ENCODE results near the gene RGSL1.
"Not testable (repeated sequence)": the region's sequence is repeated elsewhere in the genome, so short reads cannot be mapped to it uniquely, and the experiment has no call there.

The RGSL1 gene

DNA sequence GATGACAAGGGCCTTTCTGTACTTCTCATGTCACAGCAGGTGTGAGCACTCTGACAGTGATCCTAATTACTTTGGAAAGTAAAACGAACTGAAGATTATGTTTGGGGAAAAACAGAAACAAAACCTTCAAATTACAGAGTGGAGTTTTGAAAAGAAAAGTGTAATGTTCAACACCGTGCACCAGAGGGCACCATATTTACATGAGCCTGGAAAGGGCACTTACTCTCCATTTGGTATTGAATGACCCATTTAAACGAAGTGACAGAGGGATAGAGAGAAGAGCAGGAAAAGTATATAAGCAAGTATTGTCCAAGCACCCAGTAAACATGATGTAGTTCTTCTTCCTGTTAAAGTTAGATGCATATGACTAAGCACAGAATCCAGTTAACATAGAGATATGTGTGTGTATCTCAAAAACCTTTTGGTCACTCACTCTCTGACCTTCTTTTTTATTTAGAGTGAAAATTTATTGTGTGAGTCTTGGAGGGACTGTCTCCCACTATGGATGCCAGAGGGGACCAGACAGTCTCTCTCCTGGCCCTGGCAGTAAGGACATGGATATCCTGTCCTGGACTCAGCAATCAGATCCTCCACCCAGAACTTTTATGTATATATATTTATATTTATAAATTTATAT lies 3.8 kb upstream of the RGSL1 start:
- no peak for DNase-seq (ENCODE audit: low read depth)

DNA sequence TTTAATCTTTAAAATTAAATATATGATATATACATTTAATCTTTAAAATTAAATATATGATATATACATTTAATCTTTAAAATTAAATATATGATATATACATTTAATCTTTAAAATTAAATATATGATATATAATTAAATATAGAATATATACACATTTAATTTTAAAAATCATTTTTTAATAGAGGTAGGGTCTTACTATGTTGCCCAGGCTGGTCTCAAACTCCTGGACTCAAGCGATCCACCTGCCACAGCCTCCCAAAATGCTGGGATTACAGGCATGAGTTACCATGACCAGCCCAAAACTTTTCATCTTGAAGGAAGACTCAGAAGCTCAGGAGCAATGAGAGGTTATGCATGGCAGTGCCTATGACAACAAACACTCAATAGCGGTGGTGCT lies 2.8 kb upstream of the RGSL1 start:
- not testable (repeated sequence) for DNase-seq (ENCODE audit: low read depth)

DNA sequence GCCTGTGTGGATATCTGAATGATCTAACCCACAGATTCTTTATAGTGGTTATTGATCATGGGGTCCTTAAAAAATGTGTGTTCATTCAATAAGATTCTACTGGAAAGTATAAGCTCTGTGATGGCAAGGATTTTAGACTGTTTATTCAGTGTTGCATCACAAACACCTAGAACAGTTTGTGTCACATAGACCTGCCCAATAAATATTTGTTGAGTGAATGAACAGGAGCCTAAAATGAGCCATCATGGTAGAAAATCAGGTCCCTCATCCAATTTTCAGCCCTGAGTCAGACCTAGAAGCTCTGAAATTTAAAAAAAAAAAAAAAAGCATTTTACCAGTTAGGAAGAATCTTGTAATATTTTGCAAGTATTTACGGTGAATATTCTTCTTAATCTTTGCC lies 2.3 kb upstream of the RGSL1 start:
- DNase-seq (ENCODE audit: low read depth) = no peak

DNA sequence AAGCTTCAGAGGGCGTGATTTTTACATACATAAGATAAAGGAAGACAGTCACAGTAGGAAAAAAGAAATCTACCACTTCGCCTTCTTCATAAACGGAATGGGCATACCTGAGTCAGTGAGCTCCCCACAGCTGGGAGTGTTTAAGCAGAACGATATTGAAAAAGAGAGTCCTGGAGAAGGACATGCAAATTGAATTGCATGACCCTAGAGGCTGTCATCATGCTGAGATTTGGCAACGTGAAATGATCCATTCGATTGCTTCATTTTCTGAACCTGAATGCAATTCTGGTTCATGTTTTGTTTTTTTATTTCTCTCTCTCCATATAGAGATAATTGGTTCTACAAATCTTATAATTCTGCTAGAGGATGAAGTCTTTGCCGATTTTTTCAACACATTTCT lies 3.7 kb downstream of the RGSL1 start:
- no peak for DNase-seq (ENCODE audit: low read depth)

DNA sequence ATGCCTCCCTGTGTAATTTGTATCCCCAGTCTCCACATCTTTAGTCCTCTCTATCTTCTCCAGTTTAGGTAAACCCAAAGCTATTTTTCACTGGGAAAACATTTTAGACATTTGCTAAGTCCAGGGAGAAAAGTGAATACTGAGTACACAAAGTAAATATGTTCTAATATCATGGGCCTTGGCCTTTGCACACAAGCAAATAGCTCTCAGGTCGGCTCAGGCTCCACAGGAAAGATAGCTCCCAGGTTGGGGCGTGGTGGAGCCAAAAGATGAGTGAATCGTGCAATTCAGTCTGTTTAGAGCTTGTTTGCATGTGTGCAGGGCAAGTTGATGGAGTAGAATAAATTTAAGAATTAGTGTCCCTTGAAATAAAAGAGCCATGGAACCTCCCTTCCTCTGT lies 7.9 kb downstream of the RGSL1 start:
- no peak for DNase-seq (ENCODE audit: low read depth)

GRCh38 chr1:182459949-182460348 lies 10.0 kb downstream of the RGSL1 start:
- DNase-seq (ENCODE audit: low read depth) = no peak

DNA sequence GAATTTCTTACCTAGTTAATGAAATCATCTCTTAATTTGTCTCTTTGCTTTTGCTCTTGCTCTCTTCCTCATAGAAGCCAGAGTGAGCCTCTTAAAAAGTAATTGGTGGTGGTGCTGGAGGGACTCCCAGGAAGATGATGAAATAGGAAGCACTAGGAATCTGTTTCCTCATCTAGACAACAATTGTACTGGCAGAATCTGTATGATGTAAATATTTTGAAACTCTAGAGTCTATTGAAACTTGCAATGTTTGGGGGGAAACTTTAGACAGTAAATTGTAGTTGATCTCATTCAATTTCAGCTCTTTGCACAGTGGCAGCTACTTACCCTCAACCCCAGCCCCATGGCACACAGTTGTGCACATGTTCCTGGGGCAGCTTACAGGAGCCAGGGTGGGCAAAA lies 10.6 kb downstream of the RGSL1 start:
- no peak for DNase-seq (ENCODE audit: low read depth)

DNA sequence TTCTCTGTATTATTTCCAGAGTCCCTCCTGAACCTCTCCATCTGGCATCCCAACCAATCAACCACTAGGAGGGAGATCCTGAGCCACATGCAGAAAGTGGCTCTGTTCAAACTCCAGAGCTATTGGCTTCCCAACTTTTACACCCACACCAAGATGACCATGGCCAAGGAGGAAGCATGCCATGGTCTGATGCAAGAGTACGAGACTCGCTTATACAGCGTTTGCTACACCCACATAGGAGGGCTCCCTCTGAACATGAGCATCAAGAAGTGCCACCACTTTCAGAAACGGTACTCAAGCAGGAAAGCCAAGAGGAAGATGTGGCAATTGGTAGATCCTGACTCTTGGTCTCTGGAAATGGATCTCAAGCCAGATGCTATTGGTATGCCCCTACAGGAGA lies 23.6 kb downstream of the RGSL1 start:
- DNase-seq (ENCODE audit: low read depth) = no peak

- no peak for DNase-seq (ENCODE audit: low read depth)
Observed at GRCh38 chr1:182476625-182477024, 26.7 kb downstream of the RGSL1 start.

DNA sequence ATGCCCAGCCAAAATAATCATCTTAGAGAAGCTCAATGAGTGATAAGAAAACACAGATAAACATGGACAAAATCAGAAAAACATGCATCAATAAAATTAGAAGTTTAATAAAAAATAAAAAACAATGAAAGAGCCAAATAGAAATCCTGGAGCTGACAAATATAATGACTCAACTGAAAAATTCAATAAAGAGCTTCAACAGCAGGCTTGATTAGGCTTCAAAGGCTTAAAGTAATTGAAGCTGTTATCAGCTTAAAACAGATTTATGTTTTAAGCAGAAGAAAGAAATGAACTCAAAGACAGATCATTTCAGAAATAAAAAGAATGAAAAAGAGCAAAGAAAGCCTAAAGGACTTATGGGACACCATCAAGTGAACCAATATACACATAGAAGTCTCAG lies 28.3 kb downstream of the RGSL1 start:
- no peak for DNase-seq (ENCODE audit: low read depth)

DNA sequence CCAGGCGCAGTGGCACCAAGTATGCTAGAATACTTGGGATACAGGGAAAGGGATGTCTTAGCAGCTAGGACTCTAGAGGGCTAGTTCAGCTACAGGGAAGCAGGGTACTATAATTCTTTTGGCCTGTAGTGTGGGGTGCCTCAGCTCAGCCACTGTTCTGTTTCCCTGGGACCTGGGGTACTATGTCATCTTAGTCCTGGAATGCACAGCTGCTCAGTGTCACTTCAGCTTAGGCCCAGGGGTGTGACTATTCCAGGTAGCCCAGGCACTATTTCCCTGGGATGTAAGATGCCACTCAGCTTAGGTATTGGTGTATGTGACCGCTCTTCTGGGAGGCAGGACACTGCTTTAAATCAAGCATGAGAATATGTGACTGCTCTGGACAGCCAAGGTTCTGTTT lies 34.1 kb downstream of the RGSL1 start:
- DNase-seq (ENCODE audit: low read depth) = no peak

DNA sequence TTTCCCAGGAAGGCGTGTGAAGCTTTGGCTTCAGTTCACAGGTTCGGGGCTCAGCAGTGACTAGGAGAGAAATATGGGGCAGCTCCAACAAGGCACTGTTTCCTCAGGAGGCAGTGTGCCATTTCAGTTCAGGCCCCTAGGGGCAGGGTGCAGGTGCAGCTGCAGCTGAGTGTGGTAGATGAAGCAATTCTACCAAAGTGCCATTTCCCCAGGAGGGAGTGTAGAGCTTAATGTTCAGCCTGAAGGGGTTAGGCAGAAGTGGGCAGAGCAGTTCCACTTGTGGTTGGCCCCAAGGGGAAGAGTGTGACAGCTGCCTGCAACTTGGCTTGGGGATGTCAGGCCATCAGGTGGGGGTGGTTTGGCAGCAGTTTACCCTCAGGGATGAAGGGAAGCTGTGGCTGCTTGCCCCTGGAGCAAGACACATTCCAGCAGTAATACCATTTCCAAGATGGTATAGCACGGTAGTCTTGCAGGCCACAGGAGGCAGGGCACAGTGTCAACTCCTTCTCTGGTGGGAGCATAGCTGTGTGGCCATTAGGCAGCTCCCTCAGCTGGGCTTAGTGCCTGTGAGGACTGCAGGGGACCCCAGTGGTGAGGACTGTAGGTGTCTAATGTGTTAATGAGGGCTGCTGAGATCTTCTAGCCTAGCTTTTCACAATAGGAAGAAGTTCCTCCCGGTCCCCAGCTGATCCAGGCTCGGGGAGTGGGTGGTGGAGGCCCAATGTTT lies 34.7 kb downstream of the RGSL1 start:
- no peak for DNase-seq (ENCODE audit: low read depth)

GRCh38 chr1:182485861-182486260 lies 35.9 kb downstream of the RGSL1 start:
- DNase-seq (ENCODE audit: low read depth) = no peak

DNA sequence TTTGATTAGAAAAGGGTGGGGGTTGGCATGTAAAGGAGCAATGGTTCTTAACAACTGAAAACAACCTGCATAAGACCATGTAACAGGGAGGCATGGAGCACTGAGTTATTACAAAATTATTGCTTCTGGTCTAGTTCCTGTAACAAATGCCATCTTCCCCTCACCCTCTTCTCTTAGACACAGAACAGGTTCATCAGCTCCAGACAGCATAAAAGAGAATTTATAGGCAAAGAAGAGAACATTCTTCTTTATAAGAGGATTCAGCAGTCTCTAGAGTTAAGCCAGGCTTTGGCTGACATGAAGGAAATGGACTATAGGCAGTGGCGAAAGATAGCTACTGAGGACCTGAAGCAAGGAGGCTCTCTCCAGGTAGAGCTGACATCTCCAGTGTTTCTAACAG lies 38.9 kb downstream of the RGSL1 start:
- no peak for DNase-seq (ENCODE audit: low read depth)

- DNase-seq (ENCODE audit: low read depth) = no peak
Observed at GRCh38 chr1:182493063-182493462, 43.1 kb downstream of the RGSL1 start.

DNA sequence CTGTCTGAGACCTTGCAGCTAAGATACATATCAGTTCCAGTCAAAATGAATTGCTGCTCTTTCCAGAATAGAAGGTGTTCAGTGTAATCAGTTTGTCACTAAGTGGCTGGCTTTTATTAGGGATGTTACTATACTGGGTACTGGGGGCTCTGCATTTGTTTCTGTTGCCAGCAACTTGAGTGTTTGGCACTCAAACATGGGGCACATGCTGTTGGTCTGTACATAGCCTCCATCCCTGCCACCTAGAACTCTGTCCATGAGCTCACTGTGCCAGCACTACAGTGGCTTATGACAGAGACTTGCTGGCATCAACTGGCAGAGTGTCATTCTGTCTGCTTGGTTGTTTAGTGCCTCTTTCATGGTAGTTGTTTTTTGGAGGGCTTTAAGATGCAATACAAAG lies 45.1 kb downstream of the RGSL1 start:
- no peak for DNase-seq (ENCODE audit: low read depth)

DNA sequence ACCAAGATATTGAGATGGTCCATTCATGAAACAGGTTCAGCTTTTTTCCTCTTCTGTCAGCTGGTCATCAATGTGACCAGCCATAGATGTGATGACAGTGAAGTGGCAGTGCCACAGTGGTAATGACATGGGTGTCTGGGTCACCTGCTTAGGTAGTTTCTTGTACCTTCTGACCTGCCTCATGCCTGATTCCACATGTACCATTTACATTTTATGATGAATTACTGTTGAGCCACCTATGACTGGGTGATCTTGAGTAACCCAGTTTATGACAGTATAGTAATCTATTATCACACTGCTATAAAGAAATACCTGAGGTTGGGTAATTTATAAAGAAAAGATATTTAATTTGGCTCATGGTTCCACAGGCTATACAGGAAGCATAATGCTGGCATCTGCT lies 45.7 kb downstream of the RGSL1 start:
- DNase-seq (ENCODE audit: low read depth) = no peak

- no peak for DNase-seq (ENCODE audit: low read depth)
Observed at GRCh38 chr1:182507685-182508084, 57.7 kb downstream of the RGSL1 start.

GRCh38 chr1:182515556-182515955 lies 65.6 kb downstream of the RGSL1 start:
- no peak for DNase-seq (ENCODE audit: low read depth)

DNA sequence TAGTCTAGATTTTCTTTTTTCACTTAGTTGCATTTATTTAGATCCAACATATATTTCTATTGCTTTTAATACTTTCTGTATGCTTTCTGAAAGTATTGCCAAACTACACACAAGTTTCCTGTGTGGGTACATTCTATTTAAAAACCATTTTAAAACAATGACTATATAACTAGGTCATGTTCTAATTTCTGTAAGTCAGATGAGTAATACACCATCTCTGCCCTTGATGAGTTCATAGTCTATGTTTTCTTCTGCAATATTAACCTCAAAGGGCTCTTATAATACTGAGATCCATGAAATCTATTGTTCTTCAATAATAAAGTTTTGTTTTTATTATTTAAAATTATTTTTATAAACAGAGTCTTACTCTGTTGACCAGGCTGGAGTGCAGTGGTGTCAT lies 70.8 kb downstream of the RGSL1 start:
- DNase-seq (ENCODE audit: low read depth) = no peak

- DNase-seq (ENCODE audit: low read depth) = no peak
Observed at GRCh38 chr1:182525342-182525741, 75.4 kb downstream of the RGSL1 start.

GRCh38 chr1:182527680-182528079 lies 77.7 kb downstream of the RGSL1 start:
- DNase-seq (ENCODE audit: low read depth) = no peak

DNA sequence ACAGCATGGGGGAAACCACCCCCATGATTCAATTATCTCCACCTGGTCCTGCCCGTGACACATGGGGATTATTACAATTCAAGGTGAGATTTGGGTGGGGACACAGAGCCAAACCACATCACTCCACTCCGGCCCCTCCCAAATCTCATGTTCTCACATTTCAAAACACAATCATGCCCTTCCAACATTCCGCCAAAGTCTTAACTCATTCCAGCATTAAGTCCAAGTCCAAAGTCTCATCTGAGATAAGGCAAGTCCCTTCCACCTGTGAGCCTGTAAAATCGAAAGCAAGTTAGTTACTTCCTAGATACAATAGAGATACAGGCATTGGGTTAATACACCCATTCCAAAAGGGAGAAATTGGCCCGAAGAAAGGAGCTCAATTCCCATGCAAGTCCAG lies 78.3 kb downstream of the RGSL1 start:
- DNase-seq (ENCODE audit: low read depth) = not testable (repeated sequence)

GRCh38 chr1:182533896-182534295 lies 84.0 kb downstream of the RGSL1 start:
- DNase-seq (ENCODE audit: low read depth) = no peak
